Occipital lobe (tissue), 2 donors: Measurements from ENCODE around the gene THAP7. TPM values are rescaled to one million over a fixed set of nuclear protein-coding genes. Genes with fewer than 3 reads are reported as not detected.
"Not testable (repeated sequence)": the region's sequence is repeated elsewhere in the genome, so short reads cannot be mapped to it uniquely, and the experiment has no call there.

ENCODE experiments used
- DNase-seq: peaks from one replicate; lab custom pipeline; 2025; lab: John Stamatoyannopoulos, UW
- total RNA-seq: library from RNA; depleted of rRNA; stranded (reverse); fragments of >200 nt; gene quantifications from one replicate; pipeline ENCODE4 v1.2.3, GENCODE V29; 2014

THAP7 gene
- total RNA-seq, 1 donor from 2014 or later, result 21.8 TPM

DNA sequence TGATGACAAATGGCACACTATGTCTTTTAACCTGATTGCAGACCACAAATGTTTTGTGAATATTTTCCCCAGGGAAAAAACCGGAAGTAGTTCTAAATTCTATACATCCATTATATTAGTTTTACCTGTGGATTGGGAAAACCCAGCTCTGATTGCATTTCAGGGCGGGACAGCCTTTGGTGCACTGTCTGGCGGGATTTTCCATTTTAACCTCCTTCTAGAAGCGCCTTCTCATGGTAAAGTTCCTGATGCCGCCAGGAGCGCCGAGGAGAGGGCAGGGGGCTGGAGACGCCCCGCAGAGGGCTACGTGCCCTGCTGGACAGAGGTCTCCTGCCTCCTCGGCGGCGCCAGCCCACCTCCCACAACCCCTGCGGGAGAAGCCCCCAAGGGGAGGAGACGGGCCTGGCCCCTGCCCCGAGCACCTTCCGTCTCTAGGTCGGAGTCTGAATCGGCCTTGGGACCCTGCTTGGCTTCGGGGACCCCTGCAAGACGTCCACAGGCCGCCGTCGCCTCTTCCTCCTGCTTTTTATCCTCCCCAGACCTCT lies 11.8 kb upstream of the THAP7 start:
- no peak for DNase-seq

DNA sequence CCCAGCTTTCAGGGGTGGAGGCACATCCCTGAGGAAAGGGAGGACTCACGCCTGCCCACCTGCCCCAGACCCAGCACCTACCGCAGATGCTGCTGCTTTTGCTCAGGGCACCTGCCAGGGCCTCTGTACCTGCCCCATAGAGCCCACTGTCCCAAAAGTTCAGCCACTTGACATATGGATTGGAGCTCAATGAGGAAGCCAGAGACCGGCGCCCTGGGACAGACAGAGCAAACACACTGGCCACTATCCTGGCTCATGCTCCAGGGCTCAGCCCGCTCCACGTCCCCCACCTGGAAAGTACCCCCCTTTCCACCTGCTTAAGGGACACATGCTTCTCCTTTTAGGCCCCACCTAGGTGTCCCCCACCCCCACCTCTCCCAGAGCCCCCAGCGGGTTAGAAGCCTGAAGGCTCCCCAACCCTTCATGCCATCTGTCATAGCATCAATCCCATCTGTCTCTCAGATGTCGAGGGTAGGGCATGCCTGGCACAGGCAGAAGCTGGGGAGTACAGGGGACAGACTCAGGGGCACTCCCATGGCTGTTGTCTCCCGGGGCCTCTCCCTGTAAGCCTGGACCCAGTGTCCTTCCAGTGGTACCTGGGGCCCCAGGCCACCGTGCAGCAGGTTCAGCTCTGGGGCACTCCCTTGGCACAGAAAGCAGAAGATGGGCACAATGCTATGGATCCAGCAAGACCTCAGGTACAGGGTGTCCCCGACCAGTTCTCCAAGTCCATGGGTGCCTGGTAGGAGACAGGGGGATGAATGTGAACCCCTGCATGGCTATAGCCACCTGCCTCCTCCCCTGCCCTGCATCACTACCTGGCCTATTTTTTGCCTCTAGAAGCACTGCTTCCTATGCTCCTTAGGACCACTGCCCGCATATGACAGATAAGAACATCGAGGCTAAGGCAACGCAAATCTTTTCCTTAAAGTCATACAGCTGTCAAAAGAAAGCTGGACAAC lies 10.8 kb upstream of the THAP7 start:
- DNase-seq, result no peak

DNA sequence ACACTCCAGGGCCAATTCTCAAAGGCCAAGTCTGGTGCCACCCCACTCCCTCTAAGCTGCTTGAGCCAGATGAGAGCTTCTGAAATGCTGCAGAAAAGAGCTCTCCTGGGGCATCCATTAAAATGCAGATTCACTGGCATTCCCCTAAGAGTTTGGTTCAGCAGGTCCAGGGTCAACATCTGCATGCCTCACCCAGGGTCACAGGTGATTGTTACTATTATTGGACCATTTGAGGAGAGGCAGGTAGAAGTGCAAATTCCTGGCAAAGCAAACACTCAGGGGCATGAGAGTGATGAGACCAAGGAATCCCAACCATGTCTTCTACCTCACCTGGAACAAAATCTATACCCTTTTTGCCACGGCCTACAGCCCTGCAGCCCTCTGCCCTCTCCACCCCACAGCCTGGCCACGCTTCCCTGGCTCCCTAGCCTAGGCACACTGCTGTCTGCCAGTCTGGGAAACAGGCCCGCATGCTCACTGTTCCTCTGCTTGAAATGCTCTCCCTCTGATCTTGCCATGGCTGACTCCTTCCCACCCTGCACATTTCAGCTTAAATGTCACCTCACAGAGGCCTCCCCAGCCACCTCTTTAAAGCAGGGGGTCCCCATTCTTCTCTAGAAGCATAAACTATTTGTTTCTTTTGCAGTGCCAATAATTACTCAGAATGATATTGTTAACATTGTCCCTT lies 8.7 kb upstream of the THAP7 start:
- no peak for DNase-seq

DNA sequence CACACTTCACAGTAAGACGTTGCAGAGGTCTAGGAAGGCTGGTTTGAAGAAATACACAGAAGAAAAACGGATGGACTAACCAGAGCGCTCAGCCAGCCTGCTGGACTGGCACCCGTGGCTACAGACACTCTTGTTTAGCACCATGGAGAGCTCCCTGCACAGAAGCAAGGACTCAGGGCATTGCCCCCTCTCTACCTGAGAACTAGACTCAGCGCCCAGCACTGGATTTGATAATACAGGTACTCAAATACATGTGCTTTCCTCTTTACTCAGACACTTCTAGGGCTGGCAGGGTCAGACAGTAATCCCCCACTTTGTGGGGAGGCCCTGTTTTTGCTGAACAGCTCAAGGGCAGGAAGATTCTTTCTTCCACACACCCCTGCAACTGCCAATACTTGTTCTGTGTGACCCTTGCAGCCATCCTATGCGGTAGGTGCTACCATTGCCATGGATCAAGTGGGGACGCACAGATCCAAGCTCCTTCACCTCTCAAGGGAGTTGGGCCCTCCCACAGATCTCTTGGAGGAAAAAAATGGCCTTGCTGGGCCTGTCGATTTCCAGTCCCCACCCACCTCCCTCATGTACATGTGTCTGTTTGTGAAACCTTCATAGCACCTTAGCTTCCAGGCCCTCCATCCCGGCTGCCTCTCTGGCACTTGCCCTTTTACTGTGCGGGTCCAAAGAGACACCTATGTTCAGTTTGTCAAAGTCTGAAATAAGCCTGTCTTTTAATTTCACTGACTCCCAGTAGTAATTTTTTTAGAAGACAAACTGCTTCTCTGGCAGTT lies 7.9 kb upstream of the THAP7 start:
- DNase-seq, result no peak

GRCh38 chr22:21009208-21009607 lies 7.3 kb upstream of the THAP7 start:
- not testable (repeated sequence) for DNase-seq

DNA sequence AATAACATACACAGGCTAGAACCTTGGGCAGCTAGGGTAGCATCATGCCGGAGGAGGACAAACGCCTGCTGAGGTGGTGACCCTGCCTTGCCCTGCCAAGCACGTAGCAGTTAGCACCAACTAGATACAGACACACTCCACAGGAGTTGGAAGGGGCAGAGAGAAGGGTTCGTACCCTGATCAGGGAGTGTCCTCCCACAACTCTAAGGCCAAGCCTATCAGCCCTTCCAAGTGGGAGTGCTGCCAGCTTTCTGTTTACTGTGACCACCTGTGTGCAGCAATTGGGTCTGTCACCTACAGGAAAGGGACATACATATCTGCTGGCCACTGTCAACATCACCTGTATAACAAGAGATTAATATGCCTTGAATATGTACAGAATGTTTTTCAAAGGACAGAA lies 1.9 kb upstream of the THAP7 start:
- no peak for DNase-seq

DNA sequence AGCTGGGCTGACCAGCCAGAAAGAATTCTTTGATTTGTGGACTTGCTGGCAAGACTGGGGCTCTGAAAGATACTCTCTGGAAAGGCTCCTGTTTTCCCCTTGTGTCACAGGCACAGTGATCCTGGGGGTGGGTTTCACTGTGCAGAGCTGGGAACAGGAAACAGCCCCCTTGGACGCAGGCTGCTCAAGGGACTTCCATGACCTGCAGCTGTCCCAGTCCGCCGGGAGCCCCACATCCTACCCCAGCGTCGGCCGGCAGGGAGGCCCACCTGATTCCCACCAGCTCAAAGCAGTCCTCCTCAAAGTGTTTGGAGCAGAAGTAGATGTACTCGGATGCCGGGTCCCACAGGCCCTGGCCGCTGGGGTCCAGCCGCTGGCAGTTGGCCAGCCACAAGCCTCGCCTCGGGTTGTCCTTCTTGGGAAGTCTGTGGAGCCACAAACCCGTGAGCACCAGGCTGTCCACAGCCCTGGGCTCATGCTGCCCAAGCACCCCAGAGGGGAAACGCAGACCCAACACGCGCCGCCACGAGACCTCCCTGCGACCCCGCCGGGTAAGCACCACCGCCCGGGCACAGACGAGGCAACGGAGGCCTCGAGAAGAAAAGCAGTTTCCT lies 824 bp downstream of the THAP7 start:
- DNase-seq, result no peak

DNA sequence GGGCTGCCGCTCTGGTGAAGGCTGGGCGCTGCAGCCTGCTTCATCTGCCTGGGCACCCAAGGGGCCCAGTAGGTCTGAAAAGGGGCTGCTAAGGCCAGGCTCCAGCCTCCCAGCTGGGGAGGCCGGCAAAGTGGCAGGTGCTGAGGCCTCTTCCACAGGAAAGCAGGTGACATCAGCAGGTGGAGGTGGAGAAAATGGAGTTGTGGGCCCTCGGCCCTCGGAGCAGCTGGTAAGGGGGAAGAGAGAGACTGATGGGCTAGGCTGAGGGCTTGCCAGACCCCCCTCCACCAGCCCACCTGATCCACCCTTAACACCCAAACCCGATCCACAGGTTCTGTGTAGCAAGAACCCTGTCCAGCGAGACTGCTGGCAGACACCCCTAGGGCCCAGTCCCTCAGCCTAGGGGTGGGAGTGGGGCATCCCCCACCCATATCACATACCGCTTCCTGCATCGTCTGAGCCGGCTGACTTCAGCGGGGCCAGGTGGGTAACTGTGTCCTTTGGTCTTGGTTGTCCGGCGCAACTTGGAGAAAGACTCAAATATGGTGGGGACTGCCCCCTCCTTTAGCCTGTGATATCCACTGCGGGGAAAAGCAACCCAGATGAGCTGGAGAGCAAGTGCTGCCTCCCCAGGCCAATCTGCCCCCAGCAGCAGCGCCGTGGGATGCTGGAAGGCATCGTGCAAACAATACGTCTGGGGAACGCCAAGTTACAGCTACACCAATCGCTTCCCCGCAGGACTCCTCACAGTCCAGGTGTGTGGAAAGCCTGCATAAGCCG lies 1.5 kb downstream of the THAP7 start:
- no peak for DNase-seq

DNA sequence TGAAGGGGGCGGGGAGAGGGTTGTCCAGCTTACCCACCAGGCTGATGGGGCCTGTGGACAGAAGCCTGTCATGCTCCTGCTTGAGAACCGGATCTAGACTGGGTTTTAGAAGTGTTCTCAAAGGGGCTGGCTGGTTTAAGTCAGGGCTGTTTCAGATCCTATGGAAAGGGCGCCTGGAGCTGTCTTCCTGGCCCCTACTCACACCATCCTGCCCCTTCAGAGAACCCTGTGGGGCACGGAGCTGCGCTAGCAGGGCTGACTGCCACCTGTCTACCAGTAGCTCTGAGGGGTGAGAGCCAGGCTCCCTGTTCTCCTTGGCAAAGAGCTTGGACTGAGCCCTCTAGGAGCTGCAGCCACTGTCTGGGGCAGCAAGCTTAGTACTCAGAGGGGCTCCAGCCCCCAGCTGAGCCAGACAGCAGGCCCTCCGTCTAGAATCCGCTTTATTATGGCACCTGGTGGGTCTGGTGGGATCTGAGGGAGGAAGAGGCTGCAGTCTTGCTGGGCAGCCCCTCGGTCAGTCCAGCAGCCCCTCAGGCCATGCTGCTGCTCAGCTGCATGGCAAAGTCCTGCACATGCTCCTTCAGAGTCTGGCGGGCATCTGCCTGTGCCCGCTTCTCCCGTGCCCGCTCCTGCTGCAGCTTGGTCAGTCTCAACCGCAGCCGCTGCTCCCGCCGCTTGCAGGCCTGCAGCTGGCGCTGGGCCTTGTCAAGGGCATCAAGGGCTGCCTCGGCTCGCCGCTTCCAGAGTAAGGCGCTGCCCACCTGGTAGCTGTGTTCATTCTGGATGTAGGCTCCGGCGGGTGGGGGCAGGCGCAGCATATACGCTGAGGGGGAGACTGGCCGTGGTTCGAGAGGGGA lies 2.3 kb downstream of the THAP7 start:
- DNase-seq, result no peak

GRCh38 chr22:20998411-20999336 lies 3.2 kb downstream of the THAP7 start:
- DNase-seq, result no peak

- DNase-seq, result no peak
These were observed 4.2 kb downstream of the THAP7 start for GRCh38 chr22:20997536-20998257.

DNA sequence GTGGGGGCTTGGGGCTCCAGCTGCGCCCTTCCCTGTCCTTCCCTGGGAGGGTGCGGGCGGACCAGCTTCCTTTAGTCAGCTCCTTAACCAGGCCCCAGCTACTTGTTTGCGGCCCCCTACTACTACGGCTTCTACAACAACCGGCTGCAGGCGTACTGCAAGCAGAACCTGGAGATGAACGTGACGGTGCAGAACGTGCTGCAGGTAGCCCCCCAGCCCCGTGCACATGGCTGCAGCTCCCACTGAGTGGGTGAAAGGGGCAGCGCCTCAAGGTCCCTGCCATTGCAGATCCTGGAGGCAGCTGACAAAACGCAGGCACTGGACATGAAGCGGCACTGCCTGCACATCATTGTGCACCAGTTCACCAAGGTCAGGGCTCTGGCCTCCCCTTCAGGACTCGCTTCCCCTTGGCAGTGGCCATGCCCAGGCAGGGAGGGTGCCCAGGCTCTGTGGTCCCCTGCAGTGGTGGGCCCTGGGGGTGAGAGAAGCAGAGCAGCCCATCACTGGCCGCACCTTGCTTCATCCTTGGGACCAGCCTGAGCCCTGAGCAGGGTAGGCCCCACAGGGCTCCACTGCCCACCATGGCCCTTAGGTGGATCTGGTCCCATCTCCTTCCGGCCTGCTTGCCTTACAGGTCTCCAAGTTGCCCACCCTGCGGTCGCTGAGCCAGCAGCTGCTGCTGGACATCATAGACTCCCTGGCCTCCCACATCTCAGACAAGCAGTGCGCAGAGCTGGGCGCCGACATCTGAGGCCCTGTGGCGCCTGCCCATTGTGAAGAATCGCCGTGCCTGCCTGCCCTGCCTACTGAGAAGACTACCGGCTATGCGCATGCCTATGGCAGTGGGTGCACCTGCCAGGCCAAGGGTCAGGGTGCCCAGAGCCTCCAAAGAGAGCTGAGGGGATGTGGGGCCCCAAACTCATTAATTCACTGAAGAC lies 5.1 kb downstream of the THAP7 start:
- no peak for DNase-seq

DNA sequence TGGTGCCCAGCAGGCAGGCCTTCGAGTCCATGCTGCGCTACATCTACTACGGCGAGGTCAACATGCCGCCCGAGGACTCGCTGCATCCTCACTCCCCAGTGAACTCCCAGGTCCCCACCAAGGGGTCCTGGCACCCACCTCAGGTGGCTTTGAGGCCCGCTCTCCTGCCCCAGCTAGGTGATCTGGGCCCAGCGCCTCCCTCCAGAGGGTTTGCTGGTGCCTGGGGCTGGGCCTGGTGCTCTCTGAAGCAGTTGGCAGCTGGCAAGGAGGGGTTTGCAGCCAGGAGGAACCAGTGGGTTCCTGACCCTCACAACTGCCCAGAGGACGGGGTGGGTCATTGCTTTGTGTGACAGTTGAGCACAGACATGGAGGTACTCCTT lies 5.9 kb downstream of the THAP7 start:
- DNase-seq, result no peak

GRCh38 chr22:20995329-20996030 lies 6.4 kb downstream of the THAP7 start:
- DNase-seq, result no peak

GRCh38 chr22:20994902-20995241 lies 7.0 kb downstream of the THAP7 start:
- DNase-seq, result no peak
